ENCODE data around the gene NDUFS3.

NDUFS3 gene

DNA sequence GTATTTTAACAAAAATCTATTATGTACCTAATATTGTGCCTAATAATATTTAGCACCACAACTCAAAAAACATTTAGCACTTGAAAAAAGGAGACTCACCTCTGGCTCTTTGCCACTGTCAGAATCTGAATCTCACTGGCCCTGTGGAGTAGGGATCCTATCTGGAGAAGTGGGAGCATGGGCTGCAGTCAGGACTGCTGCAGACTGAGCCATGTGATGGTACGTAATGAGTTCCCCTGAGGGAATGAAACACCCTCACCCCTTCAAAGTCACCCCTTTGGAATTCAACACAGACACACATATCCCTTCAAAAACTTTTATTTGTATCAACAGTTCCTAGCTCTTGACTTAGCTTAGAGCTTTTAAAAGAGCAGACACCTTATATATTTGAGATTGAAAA, 7.0 kb upstream of the NDUFS3 start:
- no peak for DNase-seq (ENCODE audit: insufficient read length, low spot score)
- no peak for FAIRE-seq
- TF ChIP-seq POU2F2 (IDR thresholded peaks at IDR 0.05; ENCODE audit: low read depth, low read length): no peak
- no peak for TF ChIP-seq POLR2AphosphoS5 (IDR thresholded peaks at IDR 0.05; ENCODE audit: low read depth, low read length)
- no peak for TF ChIP-seq SPI1 (IDR thresholded peaks at IDR 0.05; ENCODE audit: low read depth, low read length)
- no peak for TF ChIP-seq POLR2A (IDR thresholded peaks at IDR 0.05; ENCODE audit: low read depth, low read length)
- TF ChIP-seq TAF1 (IDR thresholded peaks at IDR 0.05; ENCODE audit: low read depth, low read length): no peak
- TF ChIP-seq PAX5 (IDR thresholded peaks at IDR 0.05; ENCODE audit: insufficient read depth, low read length, severe bottlenecking): no peak

DNA sequence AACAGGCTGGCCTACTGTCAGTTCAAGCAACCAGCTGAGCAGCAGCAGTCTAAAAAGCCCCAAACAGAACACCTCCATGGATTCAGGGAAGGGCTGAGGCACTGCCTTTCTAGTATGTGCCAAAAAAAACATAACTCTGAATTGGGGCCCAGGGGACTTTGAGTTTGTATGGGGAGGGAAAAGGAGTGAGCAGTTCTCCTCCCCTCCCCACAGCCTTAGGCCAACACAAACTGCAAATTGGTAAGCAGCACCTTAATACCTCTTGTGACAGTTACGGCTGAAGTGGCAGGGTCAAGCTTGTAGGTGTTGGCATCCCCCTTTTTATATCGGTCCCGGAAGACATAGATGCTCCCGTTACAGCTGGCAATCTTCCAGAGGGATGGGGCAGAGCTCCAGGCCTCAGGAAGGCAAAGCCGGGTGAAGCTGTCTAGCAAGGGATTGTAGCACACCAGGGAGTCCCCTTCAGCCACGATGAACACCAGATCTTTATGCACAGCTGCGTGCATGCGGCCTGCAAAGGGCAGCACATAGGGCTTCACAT, 6.1 kb upstream of the NDUFS3 start:
- FAIRE-seq (no peak), DNase-seq (ENCODE audit: insufficient read length, low spot score) (no peak)
- TF ChIP-seq SPI1 (IDR thresholded peaks at IDR 0.05; ENCODE audit: low read depth, low read length) (no peak), PAX5 (IDR thresholded peaks at IDR 0.05; ENCODE audit: insufficient read depth, low read length, severe bottlenecking) (no peak), POU2F2 (IDR thresholded peaks at IDR 0.05; ENCODE audit: low read depth, low read length) (no peak), POLR2AphosphoS5 (IDR thresholded peaks at IDR 0.05; ENCODE audit: low read depth, low read length) (peak; percentile 44), POLR2A (IDR thresholded peaks at IDR 0.05; ENCODE audit: low read depth, low read length) (no peak), TAF1 (IDR thresholded peaks at IDR 0.05; ENCODE audit: low read depth, low read length) (no peak)

DNA sequence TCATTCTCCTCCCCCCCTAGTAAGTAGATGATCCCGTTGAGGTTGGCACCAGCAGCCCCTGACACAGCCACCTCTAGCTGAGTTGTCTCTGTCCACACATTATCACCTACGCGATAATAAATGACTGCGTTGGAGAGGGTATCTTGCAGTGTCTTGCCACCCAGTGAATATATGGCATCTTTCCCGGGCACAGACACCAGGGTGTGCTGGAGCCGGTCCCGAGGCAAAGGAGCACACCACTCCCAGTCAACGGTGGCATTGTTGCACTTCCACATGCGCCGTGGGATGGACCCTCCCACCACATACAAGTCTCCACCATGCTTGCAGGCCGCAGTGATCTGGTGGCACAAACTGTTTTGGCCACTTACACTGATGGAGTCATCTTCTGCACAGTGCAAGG, 5.6 kb upstream of the NDUFS3 start:
- DNase-seq (ENCODE audit: insufficient read length, low spot score): no peak
- no peak for FAIRE-seq
- no peak for TF ChIP-seq PAX5 (IDR thresholded peaks at IDR 0.05; ENCODE audit: insufficient read depth, low read length, severe bottlenecking)
- TF ChIP-seq POLR2AphosphoS5 (IDR thresholded peaks at IDR 0.05; ENCODE audit: low read depth, low read length): no peak; the same call in 1 of the 2 replicates
- TF ChIP-seq POU2F2 (IDR thresholded peaks at IDR 0.05; ENCODE audit: low read depth, low read length): no peak
- no peak for TF ChIP-seq SPI1 (IDR thresholded peaks at IDR 0.05; ENCODE audit: low read depth, low read length)
- TF ChIP-seq TAF1 (IDR thresholded peaks at IDR 0.05; ENCODE audit: low read depth, low read length): no peak
- no peak for TF ChIP-seq POLR2A (IDR thresholded peaks at IDR 0.05; ENCODE audit: low read depth, low read length)

DNA sequence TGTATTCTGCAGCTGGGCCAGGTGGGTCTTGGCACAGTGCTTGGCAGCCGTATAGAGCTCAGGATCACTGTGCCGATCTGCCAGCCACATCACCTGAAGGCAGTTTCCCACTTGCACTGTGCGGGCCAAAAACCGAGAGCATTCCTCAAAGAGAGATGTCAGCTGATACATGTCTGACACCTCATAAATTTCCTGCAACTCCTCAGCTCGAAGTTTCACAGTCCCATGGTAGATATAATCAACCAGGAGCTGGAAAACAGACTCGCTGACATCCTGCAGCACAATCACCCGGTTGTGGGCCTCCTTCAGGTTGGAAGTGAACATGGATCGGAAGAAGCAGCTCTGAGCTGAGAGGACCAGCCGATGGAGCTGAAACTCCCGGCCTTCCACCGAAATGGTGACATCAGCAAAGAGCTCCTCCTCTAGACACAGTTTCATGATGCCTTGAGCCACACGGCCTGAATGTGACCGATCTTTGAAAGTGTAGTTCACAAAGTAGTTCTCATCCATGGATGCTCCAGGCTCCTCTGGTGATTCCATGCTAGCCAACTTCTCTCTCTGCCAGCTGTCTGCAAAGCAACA, 1.3 kb upstream of the NDUFS3 start:
- no peak for TF ChIP-seq POU2F2 (IDR thresholded peaks at IDR 0.05; ENCODE audit: low read depth, low read length)
- no peak for TF ChIP-seq TAF1 (IDR thresholded peaks at IDR 0.05; ENCODE audit: low read depth, low read length)
- TF ChIP-seq POLR2AphosphoS5 (IDR thresholded peaks at IDR 0.05; ENCODE audit: low read depth, low read length): no peak
- no peak for TF ChIP-seq SPI1 (IDR thresholded peaks at IDR 0.05; ENCODE audit: low read depth, low read length)
- TF ChIP-seq PAX5 (IDR thresholded peaks at IDR 0.05; ENCODE audit: insufficient read depth, low read length, severe bottlenecking): no peak
- FAIRE-seq: no peak
- no peak for DNase-seq (ENCODE audit: insufficient read length, low spot score)

DNA sequence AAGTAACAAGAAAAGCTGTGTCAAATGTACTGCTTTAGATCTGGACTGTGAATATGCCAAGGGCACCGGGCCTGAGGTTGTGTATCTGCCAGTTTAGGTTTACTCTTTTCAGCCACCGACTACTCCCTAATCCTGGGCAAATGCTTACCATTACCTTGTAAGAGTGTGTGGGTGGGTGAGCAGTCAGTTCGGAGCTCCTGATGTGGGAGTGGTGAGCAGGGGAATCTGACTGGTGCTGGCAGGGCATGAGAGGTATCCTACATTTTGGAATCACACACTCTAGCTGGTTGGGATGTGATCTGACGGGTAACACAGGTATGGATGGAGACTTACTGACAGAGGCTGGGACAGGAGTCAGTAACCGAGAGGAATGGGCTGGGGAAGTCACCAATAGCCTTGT, 5.0 kb downstream of the NDUFS3 start:
- DNase-seq (ENCODE audit: insufficient read length, low spot score): no peak
- no peak for FAIRE-seq
- TF ChIP-seq POLR2AphosphoS5 (IDR thresholded peaks at IDR 0.05; ENCODE audit: low read depth, low read length) (0 out of 2 replicates have a peak, but pooled peaks have one; percentile 24), PAX5 (IDR thresholded peaks at IDR 0.05; ENCODE audit: insufficient read depth, low read length, severe bottlenecking) (no peak)

DNA sequence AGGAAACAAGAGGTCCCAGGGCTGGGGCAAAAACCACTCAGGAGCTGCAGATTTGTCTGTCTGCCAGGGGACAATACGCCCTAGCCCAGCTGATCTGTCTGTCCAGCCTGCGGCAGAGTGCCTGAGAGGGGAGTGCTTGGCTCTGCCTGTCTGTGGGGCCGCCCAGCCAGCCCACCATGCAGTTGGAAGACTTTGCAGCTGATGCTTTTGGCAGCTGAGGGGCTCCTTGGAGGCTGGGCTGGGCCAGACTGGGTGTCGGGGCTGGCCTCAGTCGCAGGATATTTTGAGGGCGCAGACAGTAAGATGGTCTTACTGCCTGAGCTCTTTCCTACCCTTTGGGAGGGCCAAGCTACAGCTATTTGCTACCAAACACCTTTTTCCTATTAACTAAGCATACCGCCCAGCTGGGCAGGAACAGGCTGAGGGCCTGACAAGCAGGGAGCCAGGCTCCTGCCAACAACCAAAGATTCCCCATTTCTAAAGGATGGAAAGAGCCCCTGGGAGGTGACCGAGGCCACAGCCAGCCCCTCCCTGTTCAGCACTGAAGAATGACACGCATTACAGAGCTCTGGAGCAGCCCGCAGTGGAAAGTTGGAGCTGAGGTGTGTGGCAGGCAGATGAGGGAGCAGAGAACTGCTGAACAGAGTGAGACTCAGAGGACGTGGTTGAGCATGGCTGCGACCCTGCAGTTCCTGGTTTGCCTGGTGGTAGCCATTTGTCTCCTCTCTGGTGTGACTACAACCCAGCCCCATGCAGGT, 7.4 kb downstream of the NDUFS3 start, which contains the start of gene FAM180B:
Gene FAM180B (plus strand): TSS at position 581 of the 758 bp plus-strand sequence. CDS start 91 bp downstream, at position 672.
- TF ChIP-seq PAX5 (IDR thresholded peaks at IDR 0.05; ENCODE audit: insufficient read depth, low read length, severe bottlenecking) (no peak), POLR2AphosphoS5 (IDR thresholded peaks at IDR 0.05; ENCODE audit: low read depth, low read length) (no peak), SPI1 (IDR thresholded peaks at IDR 0.05; ENCODE audit: low read depth, low read length) (no peak), TAF1 (IDR thresholded peaks at IDR 0.05; ENCODE audit: low read depth, low read length) (no peak)
- FAIRE-seq (no peak), DNase-seq (ENCODE audit: insufficient read length, low spot score) (no peak)

DNA sequence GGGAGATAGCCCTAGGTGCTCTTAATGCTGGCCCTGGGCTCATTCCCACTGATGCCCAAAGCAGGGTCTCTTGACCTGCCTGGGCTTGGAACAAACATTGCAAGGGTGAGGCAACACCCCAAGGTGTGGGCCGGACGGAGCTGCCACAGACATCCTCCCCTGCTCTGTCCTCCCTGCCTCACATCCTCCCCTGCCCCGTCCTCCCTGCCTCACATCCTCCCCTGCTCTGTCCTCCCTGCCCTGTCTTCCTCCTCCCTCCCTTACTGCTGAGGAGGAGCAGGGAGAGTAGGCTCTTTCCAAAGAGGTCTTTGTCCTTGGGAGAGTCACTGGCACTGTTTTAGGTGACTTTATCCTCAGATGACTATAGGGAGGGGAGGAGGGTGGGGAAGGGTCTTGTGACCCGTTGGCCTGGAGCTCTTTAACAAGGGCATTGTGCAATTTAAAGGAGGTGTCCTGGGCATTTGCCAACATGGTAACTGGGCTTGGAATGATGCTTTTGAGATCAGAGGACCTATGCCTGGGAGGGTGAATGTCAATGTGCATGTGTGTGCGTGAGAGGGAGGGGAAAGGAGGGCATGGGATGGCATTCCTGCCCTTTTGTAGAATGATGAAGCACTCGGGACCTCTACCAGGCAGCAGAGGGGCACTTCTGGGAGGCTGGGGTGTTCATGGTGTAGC, 8.3 kb downstream of the NDUFS3 start:
- no peak for DNase-seq (ENCODE audit: insufficient read length, low spot score)
- no peak for FAIRE-seq

DNA sequence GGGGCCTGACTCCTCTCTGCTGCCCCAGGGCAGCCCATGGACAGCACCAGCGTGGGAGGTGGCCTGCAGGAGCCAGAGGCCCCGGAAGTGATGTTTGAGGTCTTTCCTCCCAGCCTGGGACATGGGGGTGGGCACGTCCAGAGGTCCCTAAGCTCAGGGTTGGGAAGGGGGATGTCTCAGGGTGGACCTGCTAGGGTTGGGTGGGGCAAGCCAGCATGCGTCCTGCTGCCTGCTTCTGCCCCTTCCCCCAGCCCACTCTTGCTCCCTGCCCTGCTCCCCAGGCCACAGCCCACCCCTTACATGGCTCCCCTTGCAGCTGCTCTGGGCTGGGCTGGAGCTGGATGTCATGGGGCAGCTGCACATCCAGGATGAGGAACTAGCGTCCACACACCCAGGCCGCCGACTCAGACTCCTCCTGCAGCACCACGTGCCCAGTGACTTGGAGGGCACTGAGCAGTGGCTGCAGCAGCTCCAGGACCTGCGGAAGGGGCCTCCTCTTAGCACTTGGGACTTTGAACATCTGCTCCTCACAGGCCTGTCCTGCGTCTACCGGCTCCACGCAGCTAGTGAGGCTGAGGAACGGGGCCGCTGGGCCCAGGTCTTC, 9.0 kb downstream of the NDUFS3 start:
- TF ChIP-seq TAF1 (IDR thresholded peaks at IDR 0.05; ENCODE audit: low read depth, low read length) (no peak), PAX5 (IDR thresholded peaks at IDR 0.05; ENCODE audit: insufficient read depth, low read length, severe bottlenecking) (no peak), POU2F2 (IDR thresholded peaks at IDR 0.05; ENCODE audit: low read depth, low read length) (no peak), SPI1 (IDR thresholded peaks at IDR 0.05; ENCODE audit: low read depth, low read length) (no peak), POLR2AphosphoS5 (IDR thresholded peaks at IDR 0.05; ENCODE audit: low read depth, low read length) (no peak), POLR2A (IDR thresholded peaks at IDR 0.05; ENCODE audit: low read depth, low read length) (no peak)
- FAIRE-seq: no peak

More for the DNA sequence above, 8.3 kb downstream of the NDUFS3 start:
- no peak for TF ChIP-seq POLR2A (IDR thresholded peaks at IDR 0.05; ENCODE audit: low read depth, low read length)
- TF ChIP-seq PAX5 (IDR thresholded peaks at IDR 0.05; ENCODE audit: insufficient read depth, low read length, severe bottlenecking): no peak
- no peak for TF ChIP-seq POU2F2 (IDR thresholded peaks at IDR 0.05; ENCODE audit: low read depth, low read length)
- no peak for TF ChIP-seq TAF1 (IDR thresholded peaks at IDR 0.05; ENCODE audit: low read depth, low read length)
- no peak for TF ChIP-seq SPI1 (IDR thresholded peaks at IDR 0.05; ENCODE audit: low read depth, low read length)
- TF ChIP-seq POLR2AphosphoS5 (IDR thresholded peaks at IDR 0.05; ENCODE audit: low read depth, low read length): no peak

DNA sequence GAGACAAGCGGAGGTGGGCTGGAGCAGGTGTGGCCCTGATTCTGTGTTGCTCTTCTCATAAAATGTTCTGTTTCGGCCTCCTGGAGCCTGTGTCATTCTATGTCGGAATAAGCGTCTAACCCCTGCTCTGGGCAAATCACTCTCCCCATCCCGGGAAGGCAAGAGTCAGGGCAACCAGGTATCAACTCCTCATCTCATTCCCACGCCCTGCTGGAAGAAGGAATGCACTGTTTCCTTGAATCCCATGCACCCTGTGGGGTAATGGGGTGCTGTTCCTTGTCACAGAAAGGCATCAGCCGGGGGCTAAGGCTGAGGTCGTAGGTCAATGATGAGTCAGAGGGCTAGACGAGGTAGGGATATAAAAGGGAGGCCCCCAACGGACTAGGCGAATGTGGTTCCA, 10.2 kb downstream of the NDUFS3 start:
- FAIRE-seq (no peak), DNase-seq (ENCODE audit: insufficient read length, low spot score) (no peak)
- TF ChIP-seq TAF1 (IDR thresholded peaks at IDR 0.05; ENCODE audit: low read depth, low read length) (no peak), PAX5 (IDR thresholded peaks at IDR 0.05; ENCODE audit: insufficient read depth, low read length, severe bottlenecking) (no peak), SPI1 (IDR thresholded peaks at IDR 0.05; ENCODE audit: low read depth, low read length) (no peak), POLR2A (IDR thresholded peaks at IDR 0.05; ENCODE audit: low read depth, low read length) (no peak), POLR2AphosphoS5 (IDR thresholded peaks at IDR 0.05; ENCODE audit: low read depth, low read length) (no peak), POU2F2 (IDR thresholded peaks at IDR 0.05; ENCODE audit: low read depth, low read length) (no peak)

More for the DNA sequence above, 9.0 kb downstream of the NDUFS3 start:
- DNase-seq (ENCODE audit: insufficient read length, low spot score): no peak
